ENCODE measurements around the gene RBMX.

RBMX gene

GRCh38 chrX:136865270-136866158 is 15.0 kb downstream of the RBMX start:
- Histone ChIP-seq H3K4me3 (ENCODE audit: insufficient read depth, low read depth, low read length) (no peak overlapping the region), H3K36me3 (ENCODE audit: control insufficient read depth, insufficient read depth, low read length) (peaks cover 13% of the 10 kb centered on the region)

DNA sequence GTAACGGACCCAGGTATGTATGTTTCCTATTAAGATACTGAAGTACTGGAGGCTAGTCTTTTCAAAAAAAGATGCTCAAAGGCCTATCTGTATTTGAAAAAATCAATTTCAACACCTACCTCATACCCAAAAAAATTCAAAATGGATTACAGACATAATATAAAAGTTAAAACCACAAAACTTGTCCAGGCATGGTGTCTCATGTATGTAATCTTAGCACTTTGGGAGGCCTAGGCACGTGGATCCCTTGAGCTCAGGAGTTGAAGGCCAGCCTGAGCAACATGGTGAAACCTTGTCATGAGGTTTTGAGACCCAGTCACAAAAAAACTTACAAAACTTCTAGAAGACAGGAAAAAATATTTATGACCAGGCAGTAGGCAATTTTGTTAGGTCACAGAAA is 16.7 kb downstream of the RBMX start:
- Histone ChIP-seq H3K36me3 (ENCODE audit: control insufficient read depth, insufficient read depth, low read length) (peaks cover 7% of the 10 kb centered on the region), H3K9me3 (ENCODE audit: control insufficient read depth, low read length) (no peaks in the 10 kb centered on the region), H3K4me1 (ENCODE audit: control insufficient read depth, insufficient read depth, low read length) (no peaks in the 10 kb centered on the region), H3K27me3 (ENCODE audit: control insufficient read depth, insufficient read depth, low read length, poor library complexity, severe bottlenecking) (no peaks in the 10 kb centered on the region), H3K27ac (ENCODE audit: insufficient read depth, low read depth, low read length, poor library complexity, severe bottlenecking) (no peak overlapping the region), H3K4me3 (ENCODE audit: insufficient read depth, low read depth, low read length) (no peak overlapping the region)
- 96 to 100% methylated on average over 1 to 2 of the region's 2 CpGs for whole genome bisulfite sequencing, 2 experiments

More at GRCh38 chrX:136865270-136866158, 15.0 kb downstream of the RBMX start:
- H3K27ac ChIP-seq (ENCODE audit: insufficient read depth, low read depth, low read length, poor library complexity, severe bottlenecking), result no peak overlapping the region
- H3K27me3 ChIP-seq (ENCODE audit: control insufficient read depth, insufficient read depth, low read length, poor library complexity, severe bottlenecking), result no peaks in the 10 kb centered on the region
- WGBS, 2 experiments, result 92% methylated on average over 4 to 9 of the region's 9 CpGs
- H3K4me1 ChIP-seq (ENCODE audit: control insufficient read depth, insufficient read depth, low read length), result no peaks in the 10 kb centered on the region
- H3K9me3 ChIP-seq (ENCODE audit: control insufficient read depth, low read length), result no peaks in the 10 kb centered on the region

DNA sequence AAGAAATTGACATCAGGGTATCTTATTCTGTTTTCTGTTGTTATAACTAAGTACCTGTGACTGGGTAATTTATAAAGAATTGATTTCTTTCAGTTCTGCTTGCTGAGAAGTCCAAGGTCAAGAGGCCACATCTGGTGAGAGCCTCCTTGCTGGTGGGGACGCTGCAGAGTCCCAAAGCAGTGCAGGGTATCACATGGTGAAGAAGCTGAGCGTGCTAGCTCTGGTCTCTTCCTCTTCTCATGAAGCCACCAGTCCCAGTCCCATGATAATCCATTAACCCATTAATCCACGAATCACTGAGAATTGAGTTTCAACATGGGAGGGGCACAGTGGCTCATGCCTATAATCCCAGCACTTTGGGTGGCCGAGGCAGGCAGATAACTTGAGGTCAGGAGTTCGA is 18.0 kb downstream of the RBMX start:
- Histone ChIP-seq H3K27ac (ENCODE audit: insufficient read depth, low read depth, low read length, poor library complexity, severe bottlenecking) (no peak overlapping the region), H3K9me3 (ENCODE audit: control insufficient read depth, low read length) (no peaks in the 10 kb centered on the region), H3K36me3 (ENCODE audit: control insufficient read depth, insufficient read depth, low read length) (no peaks in the 10 kb centered on the region), H3K27me3 (ENCODE audit: control insufficient read depth, insufficient read depth, low read length, poor library complexity, severe bottlenecking) (no peaks in the 10 kb centered on the region), H3K4me3 (ENCODE audit: insufficient read depth, low read depth, low read length) (no peak overlapping the region), H3K4me1 (ENCODE audit: control insufficient read depth, insufficient read depth, low read length) (no peaks in the 10 kb centered on the region)
- 93 to 95% methylated on average over 5 of the region's 5 CpGs for WGBS, 2 experiments

DNA sequence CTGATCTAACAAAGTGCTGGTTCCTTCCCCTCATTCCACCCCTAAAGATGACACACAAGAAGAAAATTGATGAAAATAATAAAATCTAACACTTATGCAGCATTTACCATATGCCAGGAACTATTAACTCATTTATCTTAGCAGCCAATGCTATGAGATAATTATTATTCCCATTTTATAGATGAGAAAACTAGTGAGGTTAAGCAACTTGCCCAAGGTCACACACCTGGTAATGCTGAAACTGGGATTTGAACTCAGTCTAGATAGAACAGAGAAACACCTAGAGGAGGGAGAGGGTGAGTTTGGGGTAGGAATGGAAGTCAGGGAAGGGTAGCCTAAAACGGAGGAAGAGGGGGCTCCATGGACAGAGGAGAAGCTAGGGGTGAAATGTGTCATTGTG is 18.6 kb downstream of the RBMX start:
- Histone ChIP-seq H3K4me3 (ENCODE audit: insufficient read depth, low read depth, low read length) (no peak overlapping the region), H3K4me1 (ENCODE audit: control insufficient read depth, insufficient read depth, low read length) (no peaks in the 10 kb centered on the region), H3K27ac (ENCODE audit: insufficient read depth, low read depth, low read length, poor library complexity, severe bottlenecking) (no peak overlapping the region), H3K27me3 (ENCODE audit: control insufficient read depth, insufficient read depth, low read length, poor library complexity, severe bottlenecking) (no peaks in the 10 kb centered on the region), H3K36me3 (ENCODE audit: control insufficient read depth, insufficient read depth, low read length) (no peaks in the 10 kb centered on the region), H3K9me3 (ENCODE audit: control insufficient read depth, low read length) (no peaks in the 10 kb centered on the region)
- WGBS, 2 experiments, result no CpG with 5 or more reads among the region's 1 CpG

GRCh38 chrX:136858007-136858756 is 22.3 kb downstream of the RBMX start:
- H3K4me1 ChIP-seq (ENCODE audit: control insufficient read depth, insufficient read depth, low read length), result no peaks in the 10 kb centered on the region
- H3K9me3 ChIP-seq (ENCODE audit: control insufficient read depth, low read length), result no peaks in the 10 kb centered on the region
- H3K27me3 ChIP-seq (ENCODE audit: control insufficient read depth, insufficient read depth, low read length, poor library complexity, severe bottlenecking), result no peaks in the 10 kb centered on the region
- H3K27ac ChIP-seq (ENCODE audit: insufficient read depth, low read depth, low read length, poor library complexity, severe bottlenecking), result no peak overlapping the region
- 95 to 96% methylated on average over 4 of the region's 4 CpGs for WGBS, 2 experiments
- H3K36me3 ChIP-seq (ENCODE audit: control insufficient read depth, insufficient read depth, low read length), result no peaks in the 10 kb centered on the region
- no peak overlapping the region for H3K4me3 ChIP-seq (ENCODE audit: insufficient read depth, low read depth, low read length)

GRCh38 chrX:136856551-136856950 is 24.0 kb downstream of the RBMX start:
- WGBS, 2 experiments, result 97 to 98% methylated on average over 6 of the region's 6 CpGs
- Histone ChIP-seq H3K27ac (ENCODE audit: insufficient read depth, low read depth, low read length, poor library complexity, severe bottlenecking) (no peak overlapping the region), H3K36me3 (ENCODE audit: control insufficient read depth, insufficient read depth, low read length) (no peaks in the 10 kb centered on the region), H3K9me3 (ENCODE audit: control insufficient read depth, low read length) (no peaks in the 10 kb centered on the region), H3K4me3 (ENCODE audit: insufficient read depth, low read depth, low read length) (no peak overlapping the region), H3K27me3 (ENCODE audit: control insufficient read depth, insufficient read depth, low read length, poor library complexity, severe bottlenecking) (no peaks in the 10 kb centered on the region), H3K4me1 (ENCODE audit: control insufficient read depth, insufficient read depth, low read length) (no peaks in the 10 kb centered on the region)

DNA sequence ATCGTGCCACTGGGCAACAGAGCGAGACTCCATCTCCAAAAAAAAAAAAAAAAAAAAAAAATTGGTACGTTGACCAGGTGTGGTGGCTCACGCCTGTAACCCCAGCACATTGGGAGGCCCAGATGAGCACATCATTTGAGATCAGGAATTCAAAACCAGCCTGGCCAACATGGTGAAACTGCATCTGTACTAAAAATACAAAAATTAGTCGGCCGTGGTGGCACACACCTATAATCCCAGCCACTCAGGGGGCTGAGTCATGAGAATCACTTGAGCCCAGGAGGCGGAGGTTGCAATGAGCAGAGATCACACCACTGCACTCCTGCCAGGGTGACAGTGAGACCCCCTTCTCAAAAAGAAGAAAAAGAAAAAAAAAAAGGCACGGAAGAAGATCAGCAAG is 24.5 kb downstream of the RBMX start:
- Histone ChIP-seq H3K36me3 (ENCODE audit: control insufficient read depth, insufficient read depth, low read length) (no peaks in the 10 kb centered on the region), H3K4me3 (ENCODE audit: insufficient read depth, low read depth, low read length) (no peak overlapping the region), H3K4me1 (ENCODE audit: control insufficient read depth, insufficient read depth, low read length) (no peaks in the 10 kb centered on the region), H3K27ac (ENCODE audit: insufficient read depth, low read depth, low read length, poor library complexity, severe bottlenecking) (no peak overlapping the region), H3K27me3 (ENCODE audit: control insufficient read depth, insufficient read depth, low read length, poor library complexity, severe bottlenecking) (no peaks in the 10 kb centered on the region), H3K9me3 (ENCODE audit: control insufficient read depth, low read length) (no peaks in the 10 kb centered on the region)
- WGBS, 2 experiments, result 93 to 94% methylated on average over 6 to 7 of the region's 8 CpGs

DNA sequence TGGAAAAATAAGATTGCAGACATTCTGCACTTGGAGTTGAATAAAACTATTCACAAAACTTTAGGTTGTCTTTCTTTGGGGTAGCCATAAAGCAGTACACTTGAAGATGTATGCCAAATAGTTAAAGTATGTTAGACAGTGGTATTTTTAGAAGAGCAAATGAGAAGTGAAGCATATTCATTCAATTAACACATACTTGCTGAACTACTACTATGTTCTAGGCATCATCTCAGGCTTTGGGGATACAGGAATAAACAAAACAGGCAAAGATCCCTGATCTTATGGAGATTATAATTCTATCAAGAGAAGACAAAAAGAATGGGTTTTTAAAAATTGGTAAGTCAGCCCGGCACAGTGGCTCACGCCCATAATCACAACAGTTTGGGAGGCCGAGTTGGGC is 29.0 kb downstream of the RBMX start:
- WGBS, 2 experiments, result 92 to 98% methylated on average over 2 to 3 of the region's 3 CpGs
- peaks cover 13% of the 10 kb centered on the region for H3K36me3 ChIP-seq (ENCODE audit: control insufficient read depth, insufficient read depth, low read length)

GRCh38 chrX:136850441-136851175 is 29.9 kb downstream of the RBMX start:
- 96 to 97% methylated on average over 9 of the region's 9 CpGs for WGBS, 2 experiments
- H3K36me3 ChIP-seq (ENCODE audit: control insufficient read depth, insufficient read depth, low read length), result peaks cover 13% of the 10 kb centered on the region
- no peak overlapping the region for H3K27ac ChIP-seq (ENCODE audit: insufficient read depth, low read depth, low read length, poor library complexity, severe bottlenecking)
- no peaks in the 10 kb centered on the region for H3K9me3 ChIP-seq (ENCODE audit: control insufficient read depth, low read length)
- H3K27me3 ChIP-seq (ENCODE audit: control insufficient read depth, insufficient read depth, low read length, poor library complexity, severe bottlenecking), result no peaks in the 10 kb centered on the region
- H3K4me1 ChIP-seq (ENCODE audit: control insufficient read depth, insufficient read depth, low read length), result no peaks in the 10 kb centered on the region
- H3K4me3 ChIP-seq (ENCODE audit: insufficient read depth, low read depth, low read length), result no peak overlapping the region

More for the DNA sequence above, 29.0 kb downstream of the RBMX start:
- Histone ChIP-seq H3K4me3 (ENCODE audit: insufficient read depth, low read depth, low read length) (no peak overlapping the region), H3K9me3 (ENCODE audit: control insufficient read depth, low read length) (no peaks in the 10 kb centered on the region), H3K4me1 (ENCODE audit: control insufficient read depth, insufficient read depth, low read length) (no peaks in the 10 kb centered on the region), H3K27me3 (ENCODE audit: control insufficient read depth, insufficient read depth, low read length, poor library complexity, severe bottlenecking) (no peaks in the 10 kb centered on the region), H3K27ac (ENCODE audit: insufficient read depth, low read depth, low read length, poor library complexity, severe bottlenecking) (no peak overlapping the region)

- whole genome bisulfite sequencing, 2 experiments, result 90 to 100% methylated on average over 1 to 2 of the region's 3 CpGs
- Histone ChIP-seq H3K4me1 (ENCODE audit: control insufficient read depth, insufficient read depth, low read length) (no peaks in the 10 kb centered on the region), H3K27ac (ENCODE audit: insufficient read depth, low read depth, low read length, poor library complexity, severe bottlenecking) (no peak overlapping the region), H3K4me3 (ENCODE audit: insufficient read depth, low read depth, low read length) (no peak overlapping the region), H3K9me3 (ENCODE audit: control insufficient read depth, low read length) (no peaks in the 10 kb centered on the region), H3K36me3 (ENCODE audit: control insufficient read depth, insufficient read depth, low read length) (peaks cover 13% of the 10 kb centered on the region), H3K27me3 (ENCODE audit: control insufficient read depth, insufficient read depth, low read length, poor library complexity, severe bottlenecking) (no peaks in the 10 kb centered on the region)
These were observed 31.1 kb downstream of the RBMX start for GRCh38 chrX:136849395-136849794.
